ENCODE data around the gene TCF15. TPM values are rescaled to one million over a fixed set of nuclear protein-coding genes. Genes with fewer than 3 reads are reported as not detected.

TCF15 gene
- total and polyA plus RNA-seq, 8 donors = 0.18 to 2.4 (median 1.5) TPM

DNA sequence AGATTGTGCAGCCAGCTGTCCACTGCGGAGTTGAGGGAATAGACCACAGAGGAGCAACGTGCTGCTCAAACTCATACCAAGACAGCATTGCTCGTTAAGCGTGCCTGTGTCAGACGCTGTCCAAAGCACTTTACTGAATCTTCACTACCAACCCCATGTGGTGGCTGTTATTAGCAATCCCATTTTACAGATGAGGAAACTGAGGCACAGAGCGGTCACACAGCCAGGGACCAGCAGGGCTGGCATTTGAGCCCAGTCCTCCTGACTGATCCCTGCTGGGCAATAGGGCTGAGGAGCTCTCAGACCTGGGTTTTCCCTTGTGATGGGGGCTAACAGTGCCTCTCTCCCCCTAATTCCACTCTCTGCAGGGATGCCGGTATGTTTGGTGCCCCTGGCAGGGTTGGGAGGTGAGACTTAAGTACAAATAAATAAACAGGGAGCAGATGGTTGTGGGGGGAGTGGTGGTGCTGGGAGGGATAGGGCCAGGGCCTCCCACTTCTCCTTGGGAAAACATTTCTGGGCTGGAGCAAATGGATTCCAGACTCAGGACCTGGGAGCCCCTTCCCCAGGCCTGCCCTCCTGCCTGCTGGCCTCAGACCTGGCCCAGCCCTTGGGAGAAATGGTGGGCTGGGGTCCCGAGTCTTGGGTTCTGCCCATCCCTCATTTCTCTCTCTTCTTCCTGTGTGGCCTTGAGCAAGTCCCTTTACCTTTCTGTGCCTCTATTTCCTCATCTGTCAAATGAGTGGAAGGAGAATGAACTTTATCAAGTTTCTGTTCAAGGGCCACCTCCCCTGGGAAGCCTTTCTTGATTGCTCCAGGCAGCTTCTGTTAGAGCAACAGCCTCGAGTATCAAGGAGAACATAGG lies 25.2 kb upstream of the TCF15 start:
- Histone ChIP-seq H3K36me3 (no peaks in the 10 kb centered on the region), H3K27ac (no peak overlapping the region), H3K27me3 (peaks cover 0 to 6% of the 10 kb centered on the region in 2 donors), H3K4me1 (no peaks in the 10 kb centered on the region), H3K4me3 (no peak overlapping the region), H3K9me3 (no peaks in the 10 kb centered on the region)
- intact Hi-C loops (cut with DNase I) = no loop called here
- TF ChIP-seq, protein P1, sequence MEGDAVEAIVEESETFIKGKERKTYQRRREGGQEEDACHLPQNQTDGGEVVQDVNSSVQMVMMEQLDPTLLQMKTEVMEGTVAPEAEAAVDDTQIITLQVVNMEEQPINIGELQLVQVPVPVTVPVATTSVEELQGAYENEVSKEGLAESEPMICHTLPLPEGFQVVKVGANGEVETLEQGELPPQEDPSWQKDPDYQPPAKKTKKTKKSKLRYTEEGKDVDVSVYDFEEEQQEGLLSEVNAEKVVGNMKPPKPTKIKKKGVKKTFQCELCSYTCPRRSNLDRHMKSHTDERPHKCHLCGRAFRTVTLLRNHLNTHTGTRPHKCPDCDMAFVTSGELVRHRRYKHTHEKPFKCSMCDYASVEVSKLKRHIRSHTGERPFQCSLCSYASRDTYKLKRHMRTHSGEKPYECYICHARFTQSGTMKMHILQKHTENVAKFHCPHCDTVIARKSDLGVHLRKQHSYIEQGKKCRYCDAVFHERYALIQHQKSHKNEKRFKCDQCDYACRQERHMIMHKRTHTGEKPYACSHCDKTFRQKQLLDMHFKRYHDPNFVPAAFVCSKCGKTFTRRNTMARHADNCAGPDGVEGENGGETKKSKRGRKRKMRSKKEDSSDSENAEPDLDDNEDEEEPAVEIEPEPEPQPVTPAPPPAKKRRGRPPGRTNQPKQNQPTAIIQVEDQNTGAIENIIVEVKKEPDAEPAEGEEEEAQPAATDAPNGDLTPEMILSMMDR (IDR thresholded peaks at IDR 0.05) = no peak
- DNase-seq (no peak), ATAC-seq (no peak)

DNA sequence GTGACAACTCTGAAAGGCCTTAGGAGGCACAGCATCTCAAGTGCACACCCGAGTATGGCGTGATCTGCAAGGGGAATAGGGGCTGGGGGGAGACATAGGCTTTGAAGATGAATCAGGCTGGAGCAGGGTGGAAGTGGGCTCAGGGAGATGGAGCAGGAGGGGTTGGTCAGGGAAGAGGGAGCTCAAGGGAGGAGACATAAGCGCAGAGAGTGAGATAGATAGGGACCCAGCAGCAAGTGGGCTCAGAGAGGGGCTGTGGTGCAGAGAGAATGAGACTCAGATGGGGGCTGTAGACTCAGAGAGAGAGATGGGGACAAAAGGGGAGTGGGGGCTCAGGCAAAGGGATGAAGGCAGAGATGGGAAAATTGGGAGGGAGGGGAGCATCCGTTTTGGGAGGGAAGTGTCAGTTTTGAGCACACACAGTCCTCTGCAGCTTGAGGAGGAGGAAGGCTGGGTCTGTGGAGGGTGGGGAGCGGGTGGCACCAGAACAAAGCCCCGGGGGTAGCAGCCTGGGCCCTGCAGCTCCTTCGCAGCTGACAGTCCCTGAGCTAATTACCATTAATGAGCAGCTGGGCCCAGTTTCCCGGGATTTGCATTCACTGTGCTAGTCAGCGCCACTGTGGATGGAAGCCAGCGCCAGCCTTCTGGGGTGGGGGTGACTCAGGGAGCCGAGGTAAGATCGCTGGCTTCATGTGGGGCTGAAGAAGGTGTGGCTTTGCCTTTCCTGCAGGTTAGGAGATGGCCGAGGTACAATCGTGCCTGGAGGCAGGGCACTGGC lies 24.2 kb upstream of the TCF15 start:
- TF ChIP-seq, protein P1 (IDR thresholded peaks at IDR 0.05) = no peak
- Histone ChIP-seq H3K4me3 (no peak overlapping the region), H3K36me3 (no peaks in the 10 kb centered on the region), H3K27me3 (peaks cover 0 to 8% of the 10 kb centered on the region in 2 donors), H3K27ac (no peak overlapping the region), H3K4me1 (no peaks in the 10 kb centered on the region), H3K9me3 (no peaks in the 10 kb centered on the region)
- DNase-seq = no peak
- no peak for ATAC-seq
- intact Hi-C loops (cut with DNase I) = no loop called here

- ATAC-seq (no peak), DNase-seq (no peak)
- no peaks in the 10 kb centered on the region for H3K4me1 ChIP-seq
- peaks cover 0 to 12% of the 10 kb centered on the region in 2 donors for H3K27me3 ChIP-seq
- no peak overlapping the region for H3K4me3 ChIP-seq
- TF ChIP-seq, protein P1 (IDR thresholded peaks at IDR 0.05) = no peak
- H3K27ac ChIP-seq = no peak overlapping the region
- intact Hi-C loops (cut with DNase I) = no loop called here
- H3K36me3 ChIP-seq = no peaks in the 10 kb centered on the region
- no peaks in the 10 kb centered on the region for H3K9me3 ChIP-seq
These were observed 21.0 kb upstream of the TCF15 start for GRCh38 chr20:631101-631500.

- TF ChIP-seq, protein P1 (IDR thresholded peaks at IDR 0.05) = no peak
- Histone ChIP-seq H3K4me1 (no peaks in the 10 kb centered on the region), H3K27ac (no peak overlapping the region), H3K4me3 (no peak overlapping the region), H3K9me3 (no peaks in the 10 kb centered on the region), H3K36me3 (no peaks in the 10 kb centered on the region), H3K27me3 (peaks cover 0 to 12% of the 10 kb centered on the region in 2 donors)
- DNase-seq = no peak
- intact Hi-C loops (cut with DNase I) = no loop called here
- no peak for ATAC-seq
These were observed 16.5 kb upstream of the TCF15 start for GRCh38 chr20:626579-626978.

DNA sequence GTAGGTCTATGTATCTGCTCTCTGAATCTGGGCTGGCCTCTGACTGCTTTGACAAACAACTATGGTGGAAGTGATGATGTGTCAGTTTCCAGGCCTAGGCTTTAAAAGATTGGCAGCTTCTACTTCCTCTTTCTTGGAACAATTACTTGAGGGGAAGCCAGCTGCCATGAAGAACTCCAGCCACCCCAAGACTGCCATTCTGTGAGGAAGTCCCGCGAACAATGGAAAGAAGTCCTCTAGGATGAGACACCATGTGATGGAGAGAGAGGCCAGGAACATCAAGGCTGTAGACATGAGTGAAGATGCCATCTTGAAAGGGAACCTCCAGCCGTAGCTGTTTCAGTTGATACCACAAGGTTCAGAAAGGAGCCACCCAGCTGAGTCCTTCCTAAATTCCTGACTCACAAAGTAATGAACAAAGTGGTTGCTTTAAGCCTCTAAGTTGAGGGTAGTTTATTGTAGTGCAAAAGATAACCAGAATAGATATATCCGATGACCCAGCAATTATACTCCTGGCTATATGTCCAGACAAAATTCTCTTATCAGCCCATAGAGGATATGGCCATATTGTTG lies 15.3 kb upstream of the TCF15 start:
- H3K4me3 ChIP-seq = no peak overlapping the region
- ATAC-seq = no peak
- H3K36me3 ChIP-seq = no peaks in the 10 kb centered on the region
- intact Hi-C loops (cut with DNase I) = no loop called here
- H3K4me1 ChIP-seq = no peaks in the 10 kb centered on the region
- H3K9me3 ChIP-seq = no peaks in the 10 kb centered on the region
- DNase-seq = no peak
- H3K27ac ChIP-seq = no peak overlapping the region
- TF ChIP-seq, protein P1 (IDR thresholded peaks at IDR 0.05) = no peak
- peaks cover 0 to 13% of the 10 kb centered on the region in 2 donors for H3K27me3 ChIP-seq
